HFF-Myc (cell line): ENCODE measurements around the gene GDPD3.

Experiments
- DNase-seq: peaks from one replicate; pipeline ENCODE4 v3.0.0-alpha.2; 2011; ENCODE audit warnings: low read depth; ENCODE audit errors: extremely low read depth
- H3K4me3 ChIP-seq: replicated peaks from 2 replicates; pipeline ENCODE4 v1.5.1; 2011; ENCODE audit warnings: low read depth, mild to moderate bottlenecking, control low read depth, low read length
- CTCF ChIP-seq: IDR thresholded peaks from 2 replicates; pipeline ENCODE4 v1.5.1; 2012; ENCODE audit warnings: mild to moderate bottlenecking, low read depth, low read length, control low read depth; ENCODE audit errors: missing control alignments

Gene GDPD3

GRCh38 chr16:30054959-30055553, 58.3 kb downstream of the GDPD3 start:
- H3K4me3 ChIP-seq: peak overlapping the region; percentile 92; the same call in 1 of the 2 replicates
- TF ChIP-seq CTCF: peak; percentile 77
- DNase-seq: no peak
